Vagina (tissue), 2 donors: ENCODE results near the gene MUC4. TPM values are rescaled to one million over a fixed set of nuclear protein-coding genes. Genes with fewer than 3 reads are reported as not detected.
"Not testable (repeated sequence)": the region's sequence is repeated elsewhere in the genome, so short reads cannot be mapped to it uniquely, and the experiment has no call there.

Experiments used
- DNase-seq, 2 donors: peaks; one replicate each; pipeline ENCODE4 v3.0.0-alpha.2; 2017; ENCODE audit errors: extremely low spot score in 2 of 2
- H3K27ac ChIP-seq: fragments of 200-600 bp; sonication (generic); one replicate; pipeline ENCODE4 v1.5.1; 2019
- H3K27me3 ChIP-seq: fragments of 200-600 bp; sonication (generic); one replicate; pipeline ENCODE4 v1.5.1; 2019
- H3K36me3 ChIP-seq, 2 donors: fragments of 200-600 bp; sonication (generic); one replicate each; pipeline ENCODE4 v1.5.1; 2017 to 2019
- H3K4me1 ChIP-seq: fragments of 200-600 bp; sonication (generic); one replicate; pipeline ENCODE4 v1.5.1; 2019
- H3K4me3 ChIP-seq, 2 donors: fragments of 200-600 bp; sonication (generic); 1 replicate in 1 of 2; 2 replicates in 1 of 2; pipeline ENCODE4 v1.5.1; 2016 to 2019
- H3K9me3 ChIP-seq: fragments of 200-600 bp; sonication (generic); one replicate; pipeline ENCODE4 v1.5.1; 2019
- CTCF ChIP-seq, 3 experiments: fragments of 450-650 bp in 2 of 3; fragments of 200-600 bp in 1 of 3; sonication (generic) in 1 of 3; IDR thresholded peaks; one replicate each; pipeline ENCODE4 v1.5.1; 2017 to 2019; ENCODE audit warnings: antibody characterized with exemption in 3 of 3, mild to moderate bottlenecking in 2 of 3, moderate library complexity in 2 of 3
- POLR2A ChIP-seq, 2 donors: fragments of 450-650 bp; IDR thresholded peaks; one replicate each; pipeline ENCODE4 v1.6.1; 2017; ENCODE audit warnings: antibody characterized with exemption in 2 of 2, mild to moderate bottlenecking in 2 of 2, moderate library complexity in 2 of 2
- POLR2AphosphoS5 ChIP-seq, 2 donors: sonication (generic); formaldehyde crosslinking; IDR thresholded peaks; one replicate each; pipeline ENCODE4 v1.9.0; 2017; ENCODE audit warnings: antibody characterized with exemption in 2 of 2, mild to moderate bottlenecking in 2 of 2, low read depth in 1 of 2; ENCODE audit not compliant: insufficient read depth in 1 of 2
- intact Hi-C: fragments of 100-400 bp; cut with DNase I; formaldehyde crosslinking; loops from one replicate; pipeline ENCODE4 v1.15.1; 2023
- total RNA-seq: library from RNA; depleted of rRNA; stranded (reverse); fragments of >200 nt; gene quantifications from one replicate; pipeline ENCODE4 v1.2.3, GENCODE V29; 2016

The MUC4 gene
- total RNA-seq, 1 donor from 2014 or later, result 36.1 TPM

- Histone ChIP-seq H3K9me3 (no peaks in the 10 kb centered on the region), H3K4me3 (no peak overlapping the region), H3K27ac (no peak overlapping the region), H3K4me1 (no peaks in the 10 kb centered on the region), H3K36me3 (peaks cover 0 to 24% of the 10 kb centered on the region in 2 donors), H3K27me3 (no peaks in the 10 kb centered on the region)
- intact Hi-C loops, result no loop called here
- TF ChIP-seq POLR2AphosphoS5 (IDR thresholded peaks at IDR 0.05; ENCODE audit: insufficient read depth in 1 of 2, low read depth in 1 of 2) (no peak), POLR2A (IDR thresholded peaks at IDR 0.05) (no peak), CTCF (IDR thresholded peaks at IDR 0.05) (no peak)
- no peak for DNase-seq
Measured at GRCh38 chr3:195715134-195715533, 96.6 kb downstream of the MUC4 start.

GRCh38 chr3:195714380-195715011, 97.2 kb downstream of the MUC4 start:
- no peaks in the 10 kb centered on the region for H3K9me3 ChIP-seq

GRCh38 chr3:195713150-195713549, 98.6 kb downstream of the MUC4 start:
- intact Hi-C loops, result not testable (repeated sequence)

More at GRCh38 chr3:195714380-195715011, 97.2 kb downstream of the MUC4 start:
- no peak for DNase-seq
- Histone ChIP-seq H3K27ac (no peak overlapping the region), H3K4me1 (no peaks in the 10 kb centered on the region), H3K4me3 (no peak overlapping the region), H3K27me3 (no peaks in the 10 kb centered on the region), H3K36me3 (peaks cover 0 to 24% of the 10 kb centered on the region in 2 donors)
- TF ChIP-seq CTCF (IDR thresholded peaks at IDR 0.05) (no peak), POLR2AphosphoS5 (IDR thresholded peaks at IDR 0.05; ENCODE audit: insufficient read depth in 1 of 2, low read depth in 1 of 2) (no peak), POLR2A (IDR thresholded peaks at IDR 0.05) (no peak)
- intact Hi-C loops, result no loop called here

GRCh38 chr3:195712535-195712910, 99.2 kb downstream of the MUC4 start:
- H3K36me3 ChIP-seq, result peaks cover 0 to 38% of the 10 kb centered on the region in 2 donors
- DNase-seq, H3K9me3 ChIP-seq, H3K4me3 ChIP-seq, intact Hi-C loops, H3K4me1 ChIP-seq, H3K27ac ChIP-seq, H3K27me3 ChIP-seq: not testable (repeated sequence)

More at GRCh38 chr3:195713150-195713549, 98.6 kb downstream of the MUC4 start:
- H3K27me3 ChIP-seq, H3K27ac ChIP-seq, H3K4me1 ChIP-seq, H3K9me3 ChIP-seq, H3K4me3 ChIP-seq, DNase-seq: not testable (repeated sequence)
- H3K36me3 ChIP-seq, result peaks cover 0 to 35% of the 10 kb centered on the region in 2 donors

GRCh38 chr3:195711813-195712534, 99.8 kb downstream of the MUC4 start:
- H3K36me3 ChIP-seq, result peaks cover 0 to 38% of the 10 kb centered on the region in 2 donors
- DNase-seq, result no peak
- no peaks in the 10 kb centered on the region for H3K4me1 ChIP-seq
- H3K27me3 ChIP-seq, result no peaks in the 10 kb centered on the region
- no peaks in the 10 kb centered on the region for H3K9me3 ChIP-seq
- H3K27ac ChIP-seq, result no peak overlapping the region
- intact Hi-C loops, result no loop called here
- no peak for TF ChIP-seq POLR2A (IDR thresholded peaks at IDR 0.05)
- TF ChIP-seq CTCF (IDR thresholded peaks at IDR 0.05), result no peak
- no peak for TF ChIP-seq POLR2AphosphoS5 (IDR thresholded peaks at IDR 0.05; ENCODE audit: insufficient read depth in 1 of 2, low read depth in 1 of 2)
- H3K4me3 ChIP-seq, result no peak overlapping the region

- intact Hi-C loops, H3K9me3 ChIP-seq, H3K27ac ChIP-seq, DNase-seq, H3K27me3 ChIP-seq, H3K4me3 ChIP-seq, H3K4me1 ChIP-seq: not testable (repeated sequence)
- H3K36me3 ChIP-seq, result peaks cover 0 to 38% of the 10 kb centered on the region in 2 donors
Measured at GRCh38 chr3:195711091-195711812, 100.5 kb downstream of the MUC4 start.

GRCh38 chr3:195710126-195710905, 101.4 kb downstream of the MUC4 start:
- H3K27me3 ChIP-seq, H3K9me3 ChIP-seq, H3K4me3 ChIP-seq, H3K4me1 ChIP-seq, intact Hi-C loops, H3K27ac ChIP-seq, DNase-seq: not testable (repeated sequence)
- H3K36me3 ChIP-seq, result peaks cover 0 to 34% of the 10 kb centered on the region in 2 donors
